H1 (cell line): ENCODE data around the gene PIEZO1. TPM values are rescaled to one million over a fixed set of nuclear protein-coding genes. Genes with fewer than 3 reads are reported as not detected.

Source experiments
- CTCF ChIA-PET: fragments of 300-600 bp; sonication (Branson Sonifier 250); formaldehyde crosslinking; loops from one replicate; lab custom pipeline; 2021; ENCODE audit not compliant: partially characterized antibody; lab: Charles Lee
- POLR2A ChIA-PET: fragments of 300-600 bp; sonication (Branson Sonifier 250); formaldehyde crosslinking; loops from one replicate; lab custom pipeline; 2021; ENCODE audit warnings: inconsistent platforms; ENCODE audit not compliant: partially characterized antibody; lab: Charles Lee
- DNase-seq, 2 experiments: peaks; one replicate each; pipeline versions ENCODE4 v3.0.0 to v3.0.0-alpha.2; 2010 to 2022; ENCODE audit warnings: low spot score in 2 of 2, low read depth in 1 of 2, mixed read lengths in 1 of 2
- FAIRE-seq: peaks from 2 replicates; lab custom pipeline; 2011; peaks lifted over from hg19 to GRCh38; lab: Jason Lieb, UNC
- H2AFZ ChIP-seq: 2 replicates; pipeline ENCODE4 v1.8.1; 2012; ENCODE audit warnings: low read length, inconsistent platforms
- H2AK5ac ChIP-seq: 2 replicates; pipeline ENCODE4 v1.6.1; 2013; ENCODE audit warnings: low read depth, low read length
- H2BK120ac ChIP-seq: replicated peaks from 2 replicates; pipeline ENCODE3; 2013; ENCODE audit warnings: low read depth, low read length, inconsistent platforms
- H2BK12ac ChIP-seq: 2 replicates; pipeline ENCODE4 v1.6.1; 2013; ENCODE audit warnings: low read depth, low read length
- H2BK15ac ChIP-seq: 2 replicates; pipeline ENCODE4 v1.6.1; 2013; ENCODE audit warnings: low read length
- H2BK20ac ChIP-seq: 2 replicates; pipeline ENCODE4 v1.6.1; 2013; ENCODE audit warnings: low read length
- H2BK5ac ChIP-seq: 2 replicates; pipeline ENCODE4 v1.6.1; 2013; ENCODE audit warnings: low read depth, low read length
- H3K14ac ChIP-seq: 2 replicates; pipeline ENCODE4 v1.6.1; 2013; ENCODE audit warnings: inconsistent platforms; ENCODE audit not compliant: insufficient read length
- H3K18ac ChIP-seq: 2 replicates; pipeline ENCODE4 v1.6.1; 2013; ENCODE audit warnings: low read length; ENCODE audit errors: extremely low read depth
- H3K23ac ChIP-seq: 2 replicates; pipeline ENCODE4 v1.6.1; 2013; ENCODE audit warnings: inconsistent platforms; ENCODE audit not compliant: insufficient read length
- H3K23me2 ChIP-seq: 2 replicates; pipeline ENCODE4 v1.6.1; 2013; ENCODE audit warnings: low read depth, low read length
- H3K27ac ChIP-seq: 2 replicates; pipeline ENCODE4 v1.6.1; 2011; ENCODE audit warnings: low read depth, low read length, inconsistent platforms
- H3K27me3 ChIP-seq, 4 experiments: replicated peaks in 1 of 4; 1 replicate in 1 of 4; 2 replicates in 3 of 4; pipeline versions ENCODE4 v1.6.1 to v1.8.1; 2011 to 2013; ENCODE audit warnings: low read length in 3 of 4, mild to moderate bottlenecking in 3 of 4, inconsistent platforms in 2 of 4, mixed read lengths in 2 of 4, moderate library complexity in 1 of 4; ENCODE audit not compliant: control insufficient read depth in 3 of 4, insufficient read depth in 3 of 4; ENCODE audit errors: extremely low read depth in 1 of 4
- H3K36me3 ChIP-seq, 4 experiments: 2 replicates each; pipeline versions ENCODE4 v1.6.1 to v1.8.1; 2011 to 2013; ENCODE audit warnings: mild to moderate bottlenecking in 4 of 4, low read length in 3 of 4, moderate library complexity in 2 of 4, control low read depth in 1 of 4, inconsistent platforms in 1 of 4; ENCODE audit not compliant: insufficient read depth in 4 of 4, control insufficient read depth in 2 of 4
- H3K4ac ChIP-seq: replicated peaks from 2 replicates; pipeline ENCODE3; 2013; ENCODE audit warnings: low read length, low read depth, mixed read lengths, inconsistent platforms; ENCODE audit not compliant: insufficient read length
- H3K4me1 ChIP-seq, 4 experiments: replicated peaks in 1 of 4; 1 replicate in 1 of 4; 2 replicates in 3 of 4; pipeline versions ENCODE4 v1.6.1 to v1.8.1; 2011 to 2013; ENCODE audit warnings: low read length in 3 of 4, inconsistent platforms in 2 of 4, mixed read lengths in 1 of 4; ENCODE audit not compliant: insufficient read depth in 4 of 4, control insufficient read depth in 3 of 4
- H3K4me2 ChIP-seq, 2 experiments: 2 replicates each; pipeline versions ENCODE4 v1.6.1 to v1.8.1; 2011 to 2013; ENCODE audit warnings: low read depth in 2 of 2, low read length in 2 of 2, control low read depth in 1 of 2, inconsistent platforms in 1 of 2, mild to moderate bottlenecking in 1 of 2; ENCODE audit not compliant: insufficient read depth in 1 of 2
- H3K4me3 ChIP-seq, 4 experiments: fragments of 200-600, 300-600 bp in 1 of 4; sonication (generic), shearing (Covaris generic), sonication (Bioruptor Twin) in 1 of 4; 2 replicates each; pipeline versions ENCODE4 v1.5.1 to v1.8.1; 2011 to 2016; ENCODE audit warnings: low read length in 4 of 4, low read depth in 3 of 4, control low read depth in 2 of 4, inconsistent platforms in 2 of 4, mild to moderate bottlenecking in 2 of 4, mixed read lengths in 1 of 4, moderate library complexity in 1 of 4; ENCODE audit not compliant: insufficient read depth in 2 of 4; ENCODE audit errors: extremely low read depth in 1 of 4
- H3K56ac ChIP-seq: replicated peaks from 2 replicates; pipeline ENCODE3; 2013; ENCODE audit warnings: low read depth, mild to moderate bottlenecking, mixed read lengths, low read length, inconsistent platforms; ENCODE audit not compliant: insufficient read length
- H3K79me1 ChIP-seq: 2 replicates; pipeline ENCODE4 v1.6.1; 2013; ENCODE audit warnings: low read depth, low read length, control low read depth
- H3K79me2 ChIP-seq, 2 experiments: 2 replicates each; pipeline versions ENCODE4 v1.6.1 to v1.8.1; 2012 to 2013; ENCODE audit warnings: low read length in 2 of 2, mild to moderate bottlenecking in 2 of 2, inconsistent platforms in 1 of 2; ENCODE audit not compliant: insufficient read depth in 2 of 2, control insufficient read depth in 1 of 2
- H3K9ac ChIP-seq, 4 experiments: replicated peaks in 1 of 4; 1 replicate in 1 of 4; 2 replicates in 3 of 4; pipeline versions ENCODE4 v1.6.1 to v1.8.1; 2011 to 2013; ENCODE audit warnings: low read depth in 3 of 4, low read length in 3 of 4, control low read depth in 2 of 4, mild to moderate bottlenecking in 2 of 4, moderate library complexity in 2 of 4, inconsistent platforms in 1 of 4; ENCODE audit errors: extremely low read depth in 1 of 4
- H3K9me3 ChIP-seq, 2 experiments: 2 replicates each; pipeline versions ENCODE4 v1.6.1 to v1.8.1; 2012 to 2013; ENCODE audit warnings: mild to moderate bottlenecking in 2 of 2, moderate library complexity in 2 of 2, control low read depth in 1 of 2, inconsistent platforms in 1 of 2, low read depth in 1 of 2, low read length in 1 of 2, mixed read lengths in 1 of 2; ENCODE audit not compliant: insufficient read depth in 2 of 2
- H4K20me1 ChIP-seq, 2 experiments: replicated peaks in 1 of 2; 2 replicates each; pipeline versions ENCODE3 to v1.8.1; 2011 to 2013; ENCODE audit warnings: inconsistent platforms in 2 of 2, low read length in 2 of 2, mild to moderate bottlenecking in 1 of 2; ENCODE audit not compliant: insufficient read depth in 2 of 2, control insufficient read depth in 1 of 2
- H4K5ac ChIP-seq: 2 replicates; pipeline ENCODE4 v1.6.1; 2013; ENCODE audit warnings: low read length, low read depth, mixed read lengths, inconsistent platforms; ENCODE audit not compliant: insufficient read length
- H4K8ac ChIP-seq: 2 replicates; pipeline ENCODE4 v1.8.0; 2013; ENCODE audit warnings: mild to moderate bottlenecking, moderate library complexity, low read length, inconsistent platforms; ENCODE audit not compliant: insufficient read depth; ENCODE audit errors: extremely low read depth
- H4K91ac ChIP-seq: replicated peaks from 2 replicates; pipeline ENCODE3; 2013; ENCODE audit warnings: low read length, mixed read lengths, inconsistent platforms; ENCODE audit not compliant: insufficient read length
- CHD2 ChIP-seq: IDR thresholded peaks from 2 replicates; pipeline ENCODE4 v1.6.1; 2012; ENCODE audit warnings: low read length, improper control_type of control experiment
- GABPA ChIP-seq: IDR thresholded peaks from 2 replicates; pipeline ENCODE4 v1.6.1; 2011; ENCODE audit warnings: mild to moderate bottlenecking, low read length, moderate library complexity, borderline replicate concordance; ENCODE audit not compliant: insufficient read depth
- HDAC2 ChIP-seq, 2 experiments: fragments of 300-600 bp in 1 of 2; sonication (generic) in 1 of 2; IDR thresholded peaks; 2 replicates each; pipeline ENCODE4 v1.6.1; 2011 to 2012; ENCODE audit warnings: low read depth in 2 of 2, low read length in 2 of 2, mild to moderate bottlenecking in 2 of 2, moderate library complexity in 2 of 2, borderline replicate concordance in 1 of 2, inconsistent platforms in 1 of 2
- PHF8 ChIP-seq: fragments of 200-600 bp; sonication (generic); conservative IDR thresholded peaks from 2 replicates; pipeline ENCODE4 v1.7.1; 2012; ENCODE audit warnings: low read depth, mild to moderate bottlenecking, inconsistent platforms, low read length, moderate library complexity
- POLR2AphosphoS5 ChIP-seq: IDR thresholded peaks from 2 replicates; pipeline ENCODE4 v1.6.1; 2011; ENCODE audit warnings: low read depth, low read length
- RXRA ChIP-seq: IDR thresholded peaks from 2 replicates; pipeline ENCODE4 v1.6.1; 2011; ENCODE audit warnings: low read depth, mild to moderate bottlenecking, low read length, moderate library complexity; ENCODE audit not compliant: insufficient read depth
- SIN3A ChIP-seq, 2 experiments: IDR thresholded peaks in 1 of 2; conservative IDR thresholded peaks in 1 of 2; 2 replicates each; pipeline ENCODE4 v1.6.1; 2011 to 2012; ENCODE audit warnings: low read length in 2 of 2, improper control_type of control experiment in 1 of 2, low read depth in 1 of 2, mild to moderate bottlenecking in 1 of 2
- SP1 ChIP-seq: IDR thresholded peaks from 2 replicates; pipeline ENCODE4 v1.6.1; 2011; ENCODE audit warnings: low read depth, low read length
- WGBS, 2 experiments: shearing (Covaris generic) in 1 of 2; methylation state at CpG; one replicate each; pipeline versions ENCODE4 v1.1.6 to v1.1.7; 2013 to 2015; ENCODE audit warnings: low lambda C conversion rate in 2 of 2, mixed read lengths in 2 of 2, inconsistent platforms in 1 of 2, low coverage in 1 of 2, missing lambda C conversion rate in 1 of 2; ENCODE audit not compliant: insufficient replicate concordance in 2 of 2, insufficient coverage in 1 of 2, insufficient read length in 1 of 2; ENCODE audit errors: extremely low coverage in 1 of 2, missing lambda C conversion rate in 1 of 2; 5-methylcytosine and 5-hydroxymethylcytosine counted together
- polyA plus RNA-seq, 7 experiments: library from polyadenylated mRNA; depleted of rRNA in 3 of 7; stranded (reverse) in 5 of 7; unstranded in 2 of 7; fragments of >200 nt in 5 of 7; fragments of 200-250 nt in 2 of 7; gene quantifications; 1 replicate in 5 of 7; 2 replicates in 1 of 7; 4 replicates in 1 of 7; pipeline versions ENCODE4 v1.2.1 to v1.2.3, GENCODE V29; 2011 to 2013; ENCODE audit warnings: missing spikeins in 2 of 7, mixed read lengths in 2 of 7
- total RNA-seq: library from RNA; stranded (reverse); fragmentation: NEBNext Ultra II Directional; extraction: Animal tissue kit (Norgen Biotek cat#: 25700); gene quantifications from 2 replicates; pipeline ENCODE4 v1.2.1, GENCODE V29; 2021

Gene PIEZO1
- total and polyA plus RNA-seq, 2 of the 8 experiments (the other 6 are each of a cell fraction or from before 2014, with no cell fraction given): 42.3 to 67.5 TPM

DNA sequence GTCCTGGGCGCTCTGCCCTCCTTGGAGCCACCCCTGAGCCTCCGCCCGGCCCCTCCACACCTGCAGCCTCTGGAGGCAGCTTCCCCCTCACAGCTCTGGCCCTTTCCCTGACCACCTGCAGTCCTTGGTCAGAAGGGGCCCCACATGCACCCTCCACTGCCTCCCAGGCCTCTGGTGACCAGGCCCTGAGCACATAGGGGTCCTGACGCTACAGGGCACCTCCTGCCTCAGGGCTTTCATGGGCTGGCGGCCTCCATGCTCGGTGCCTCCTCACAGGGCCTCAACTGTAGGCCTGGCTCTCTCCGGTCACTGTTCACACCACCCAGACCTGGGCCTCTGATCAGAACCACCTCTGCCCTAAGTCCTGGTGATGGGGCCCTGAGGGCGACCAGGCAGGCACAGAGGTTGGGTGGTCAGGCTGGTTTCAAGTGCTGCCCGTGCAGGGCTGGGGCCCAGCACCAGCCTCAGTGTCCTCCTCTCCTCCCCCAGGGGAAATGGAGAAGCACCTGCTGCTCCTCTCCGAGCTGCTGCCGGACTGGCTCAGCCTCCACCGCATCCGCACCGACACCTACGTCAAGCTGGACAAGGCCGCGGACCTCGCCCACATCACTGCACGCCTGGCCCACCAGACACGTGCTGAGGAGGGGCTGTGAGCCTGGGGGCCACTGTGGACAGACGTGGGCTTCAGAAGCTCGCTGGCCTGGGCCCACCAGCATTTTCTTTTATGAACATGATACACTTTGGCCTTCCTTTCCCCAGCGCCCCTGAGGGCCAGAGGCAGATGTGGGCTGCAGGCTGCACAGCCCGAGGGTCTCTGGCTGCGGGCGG is 22.8 kb upstream of the PIEZO1 start:
- peaks cover 15% of the 10 kb centered on the region for H3K79me1 ChIP-seq
- H3K27ac ChIP-seq: no peak overlapping the region
- FAIRE-seq (no peak), DNase-seq (no peak)
- peaks cover 0 to 34% of the 10 kb centered on the region in 2 experiments; a peak in 2 of 4 replicates for H3K79me2 ChIP-seq
- no peak overlapping the region for H3K23ac ChIP-seq
- no peak overlapping the region for H3K56ac ChIP-seq
- CTCF ChIA-PET: interaction anchor here (0.7 to 2.3 kb wide), 8 partner anchors 8 to 327 kb away, joined by 3 to 8 read pairs (median 3); no protein-coding TSS in a partner anchor
- no peak overlapping the region; the same call in 1 of the 2 replicates for H2BK5ac ChIP-seq
- TF ChIP-seq CHD2 (no peak), POLR2AphosphoS5 (peak; percentile 74), GABPA (no peak), HDAC2 (IDR thresholded peaks at IDR 0.05; ENCODE audit: borderline replicate concordance in 1 of 2, low read depth in 2 of 2, low read length in 2 of 2) (no peak), SP1 (no peak), SIN3A (conservative IDR thresholded peaks at IDR 0.05 in 1 of 2, IDR thresholded peaks at IDR 0.05 in 1 of 2; ENCODE audit: low read depth in 1 of 2, low read length in 2 of 2) (no peak), RXRA (no peak), PHF8 (no peak)
- no peak overlapping the region for H2AFZ ChIP-seq
- peaks cover 0 to 23% (median 13%) of the 10 kb centered on the region in 4 experiments; a peak in 6 of 7 replicates for H3K4me1 ChIP-seq
- H3K27me3 ChIP-seq: no peaks in the 10 kb centered on the region
- no peak overlapping the region for H2BK15ac ChIP-seq
- no peak overlapping the region for H2BK12ac ChIP-seq
- peaks cover 33 to 48% of the 10 kb centered on the region in 2 experiments for H4K20me1 ChIP-seq
- peaks cover 17% of the 10 kb centered on the region for H3K23me2 ChIP-seq
- H2BK20ac ChIP-seq: no peak overlapping the region
- no peak overlapping the region for H4K5ac ChIP-seq
- no peak overlapping the region for H3K14ac ChIP-seq
- H2AK5ac ChIP-seq: no peak overlapping the region
- no peak overlapping the region for H2BK120ac ChIP-seq
- H3K4me3 ChIP-seq: no peak overlapping the region
- no peak overlapping the region for H3K4ac ChIP-seq
- H3K4me2 ChIP-seq: no peak overlapping the region
- POLR2A ChIA-PET: interaction anchor here (0.9 to 8.1 kb wide), 17 partner anchors 9 to 392 kb away, joined by 3 to 77 read pairs (median 6); partner anchors contain the start of gene SLC22A31
- no peak overlapping the region for H3K9ac ChIP-seq
- no peak overlapping the region for H4K8ac ChIP-seq
- H4K91ac ChIP-seq: no peak overlapping the region
- WGBS, 2 experiments: 92% methylated on average over 26 of the region's 26 CpGs; no CpG with 5 or more reads in 1 of the 2 experiments
- H3K9me3 ChIP-seq: no peaks in the 10 kb centered on the region
- peaks cover 36 to 63% (median 47%) of the 10 kb centered on the region in 4 experiments for H3K36me3 ChIP-seq
- H3K18ac ChIP-seq: no peak overlapping the region
